A549 (cell line): ENCODE results near the gene CYSLTR2.

Source experiments
- CBX8 ChIP-seq: fragments of 200-600 bp; sonication (generic); IDR thresholded peaks from 2 replicates; pipeline ENCODE4 v1.6.1; 2016
- CEBPB ChIP-seq, 2 experiments: fragments of >200 bp in 1 of 2; sonication (Bioruptor Twin) in 1 of 2; formaldehyde crosslinking in 1 of 2; IDR thresholded peaks; 2 replicates each; pipeline ENCODE4 v1.6.1; 2012 to 2016
- CHD4 ChIP-seq: fragments of 200-600 bp; sonication (generic); IDR thresholded peaks from 2 replicates; pipeline ENCODE4 v1.6.1; 2016; ENCODE audit warnings: antibody characterized with exemption, mild to moderate bottlenecking, borderline replicate concordance
- CTCF ChIP-seq: fragments of >200 bp; sonication (Bioruptor Twin); formaldehyde crosslinking; IDR thresholded peaks from 3 replicates; pipeline ENCODE4 v1.5.1; 2016
- EP300 ChIP-seq, 2 experiments: fragments of >200 bp; sonication (Bioruptor Twin); formaldehyde crosslinking; IDR thresholded peaks; 2 replicates in 1 of 2; 3 replicates in 1 of 2; pipeline ENCODE4 v1.6.1; 2016 to 2017
- HDAC2 ChIP-seq: fragments of 200-600 bp; sonication (generic); IDR thresholded peaks from 2 replicates; pipeline ENCODE4 v1.6.1; 2016
- HMGXB4 ChIP-seq: fragments of 250-450 bp; sonication (Bioruptor Pico); IDR thresholded peaks from 2 replicates; pipeline ENCODE4 v1.5.0; 2021; ENCODE audit warnings: mild to moderate bottlenecking, moderate library complexity, borderline replicate concordance
- KDM1A ChIP-seq: fragments of 200-600 bp; sonication (generic); IDR thresholded peaks from 2 replicates; pipeline ENCODE4 v1.6.1; 2016; ENCODE audit warnings: low read depth, mild to moderate bottlenecking
- MAX ChIP-seq: IDR thresholded peaks from 2 replicates; pipeline ENCODE4 v1.6.1; 2012
- SMC3 ChIP-seq: fragments of >200 bp; sonication (Bioruptor Twin); formaldehyde crosslinking; IDR thresholded peaks from 3 replicates; pipeline ENCODE4 v1.6.1; 2018; ENCODE audit warnings: inconsistent platforms

GRCh38 chr13:48687249-48687648 lies 33.5 kb downstream of the CYSLTR2 start:
- TF ChIP-seq MAX = no peak
- no peak for TF ChIP-seq SMC3
- no peak for TF ChIP-seq CTCF
- no peak for TF ChIP-seq CBX8
- no peak for TF ChIP-seq CHD4
- no peak for TF ChIP-seq HDAC2
- no peak for TF ChIP-seq EP300 (IDR thresholded peaks at IDR 0.05)
- no peak for TF ChIP-seq HMGXB4 (CRISPR knock-in tag)
- TF ChIP-seq CEBPB (IDR thresholded peaks at IDR 0.05) = no peak
- TF ChIP-seq KDM1A = no peak
